Measurements from ENCODE around the gene RAB17. TPM values are rescaled to one million over a fixed set of nuclear protein-coding genes. Genes with fewer than 3 reads are reported as not detected.

The RAB17 gene
- total and polyA plus RNA-seq, 2 of the 4 experiments (the other 2 are of a cell fraction): 0.41 TPM; not detected in 1

DNA sequence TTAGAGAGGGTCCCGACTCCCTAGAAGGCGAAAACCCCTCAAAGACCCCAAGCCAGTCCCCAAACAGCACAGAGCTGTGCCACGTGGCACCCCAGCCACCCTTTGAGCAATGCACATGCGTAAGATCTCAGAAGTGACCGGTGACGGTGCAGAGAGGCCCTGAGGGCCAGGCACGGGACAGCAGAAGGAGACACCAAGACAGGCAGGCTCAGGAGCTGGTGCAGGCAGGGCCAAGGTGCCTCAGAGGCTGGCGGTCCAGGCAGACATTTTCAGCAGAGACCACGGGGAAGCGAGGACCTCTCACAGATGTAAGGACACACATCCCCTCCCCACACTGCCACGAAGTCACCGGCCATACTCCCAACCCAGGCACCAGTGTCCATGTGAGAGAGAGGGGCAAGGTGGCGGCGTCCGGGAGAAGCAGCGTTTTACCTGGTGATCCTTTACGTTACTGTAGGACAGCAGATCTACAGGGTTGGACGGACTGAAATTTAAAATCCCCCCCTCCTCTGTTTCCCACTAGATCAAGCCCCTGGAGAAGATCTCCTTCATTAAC, 2.0 kb upstream of the RAB17 start:
- Histone ChIP-seq H3K18ac (ENCODE audit: low read depth, low read length) (no peak overlapping the region), H3K4me3 (ENCODE audit: insufficient read depth, low read depth, low read length) (no peak overlapping the region), H2AK5ac (ENCODE audit: low read depth, low read length) (no peak overlapping the region), H3K27me3 (ENCODE audit: control insufficient read depth, insufficient read depth, low read length) (no peaks in the 10 kb centered on the region), H2AK9ac (replicated peaks; ENCODE audit: low read depth, low read length, poor library complexity) (no peak overlapping the region), H3K9ac (ENCODE audit: low read depth, low read length) (no peak overlapping the region), H2BK120ac (ENCODE audit: low read depth, low read length) (no peak overlapping the region), H2BK20ac (ENCODE audit: low read depth, low read length) (no peak overlapping the region), H2AFZ (replicated peaks; ENCODE audit: low read length, poor library complexity) (no peak overlapping the region), H2BK15ac (ENCODE audit: low read depth, low read length) (no peak overlapping the region), H4K91ac (ENCODE audit: insufficient read depth, low read depth, low read length) (no peak overlapping the region), H4K8ac (ENCODE audit: low read depth in 2 of 2, low read length in 2 of 2) (no peak overlapping the region), H4K5ac (ENCODE audit: low read depth, low read length) (no peak overlapping the region), H3K4me2 (ENCODE audit: low read depth, low read length) (no peak overlapping the region), H3K4ac (ENCODE audit: low read depth, low read length) (no peak overlapping the region), H3K4me1 (ENCODE audit: control insufficient read depth, insufficient read depth, low read length) (peaks cover 6% of the 10 kb centered on the region), H3K27ac (ENCODE audit: insufficient read depth, low read length) (no peak overlapping the region), H3K36me3 (ENCODE audit: control insufficient read depth, insufficient read depth, low read length) (no peaks in the 10 kb centered on the region), H3K23ac (ENCODE audit: low read depth, low read length) (no peak overlapping the region), H3K79me1 (ENCODE audit: low read depth in 1 of 2, low read length in 2 of 2) (no peaks in the 10 kb centered on the region), H3K9me1 (ENCODE audit: insufficient read depth, low read length) (no peaks in the 10 kb centered on the region), H3K56ac (ENCODE audit: extremely low read depth, insufficient read depth, low read length) (no peak overlapping the region), H3K14ac (replicated peaks; ENCODE audit: low read depth, low read length) (no peak overlapping the region), H2BK5ac (ENCODE audit: low read depth, low read length, poor library complexity, severe bottlenecking) (no peak overlapping the region), H4K20me1 (ENCODE audit: insufficient read depth, low read length) (no peaks in the 10 kb centered on the region), H3K9me3 (ENCODE audit: control insufficient read depth, insufficient read depth, low read length) (peaks cover 3% of the 10 kb centered on the region; the same call in 1 of the 2 replicates)
- POLR2A ChIA-PET (ENCODE audit: unreplicated experiment): interaction anchor here (0.6 kb wide), 1 partner anchor 11 kb away, joined by 6 read pairs; no protein-coding TSS in a partner anchor
- 100% methylated on average over 3 of the region's 18 CpGs; no CpG with 5 or more reads in 1 of the 2 experiments for WGBS, 2 experiments (ENCODE audit: extremely low coverage in 2 of 2, insufficient read length in 1 of 2)
- TF ChIP-seq, protein P1, sequence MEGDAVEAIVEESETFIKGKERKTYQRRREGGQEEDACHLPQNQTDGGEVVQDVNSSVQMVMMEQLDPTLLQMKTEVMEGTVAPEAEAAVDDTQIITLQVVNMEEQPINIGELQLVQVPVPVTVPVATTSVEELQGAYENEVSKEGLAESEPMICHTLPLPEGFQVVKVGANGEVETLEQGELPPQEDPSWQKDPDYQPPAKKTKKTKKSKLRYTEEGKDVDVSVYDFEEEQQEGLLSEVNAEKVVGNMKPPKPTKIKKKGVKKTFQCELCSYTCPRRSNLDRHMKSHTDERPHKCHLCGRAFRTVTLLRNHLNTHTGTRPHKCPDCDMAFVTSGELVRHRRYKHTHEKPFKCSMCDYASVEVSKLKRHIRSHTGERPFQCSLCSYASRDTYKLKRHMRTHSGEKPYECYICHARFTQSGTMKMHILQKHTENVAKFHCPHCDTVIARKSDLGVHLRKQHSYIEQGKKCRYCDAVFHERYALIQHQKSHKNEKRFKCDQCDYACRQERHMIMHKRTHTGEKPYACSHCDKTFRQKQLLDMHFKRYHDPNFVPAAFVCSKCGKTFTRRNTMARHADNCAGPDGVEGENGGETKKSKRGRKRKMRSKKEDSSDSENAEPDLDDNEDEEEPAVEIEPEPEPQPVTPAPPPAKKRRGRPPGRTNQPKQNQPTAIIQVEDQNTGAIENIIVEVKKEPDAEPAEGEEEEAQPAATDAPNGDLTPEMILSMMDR (conservative IDR thresholded peaks at IDR 0.05; ENCODE audit: low read depth, low read length): no peak
- TF ChIP-seq BHLHE40 (IDR thresholded peaks at IDR 0.05; ENCODE audit: low read depth, low read length): no peak
- TF ChIP-seq FOS (IDR thresholded peaks at IDR 0.05; ENCODE audit: low read depth, low read length): no peak
- TF ChIP-seq NFE2L2 (IDR thresholded peaks at IDR 0.05; ENCODE audit: low read depth, low read length): no peak
- TF ChIP-seq, protein P2, sequence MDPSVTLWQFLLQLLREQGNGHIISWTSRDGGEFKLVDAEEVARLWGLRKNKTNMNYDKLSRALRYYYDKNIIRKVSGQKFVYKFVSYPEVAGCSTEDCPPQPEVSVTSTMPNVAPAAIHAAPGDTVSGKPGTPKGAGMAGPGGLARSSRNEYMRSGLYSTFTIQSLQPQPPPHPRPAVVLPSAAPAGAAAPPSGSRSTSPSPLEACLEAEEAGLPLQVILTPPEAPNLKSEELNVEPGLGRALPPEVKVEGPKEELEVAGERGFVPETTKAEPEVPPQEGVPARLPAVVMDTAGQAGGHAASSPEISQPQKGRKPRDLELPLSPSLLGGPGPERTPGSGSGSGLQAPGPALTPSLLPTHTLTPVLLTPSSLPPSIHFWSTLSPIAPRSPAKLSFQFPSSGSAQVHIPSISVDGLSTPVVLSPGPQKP (IDR thresholded peaks at IDR 0.05; ENCODE audit: borderline replicate concordance, low read depth, low read length): no peak
- TF ChIP-seq RCOR1 (IDR thresholded peaks at IDR 0.05; ENCODE audit: insufficient replicate concordance, low read length): no peak
- no peak for TF ChIP-seq SMC3 (IDR thresholded peaks at IDR 0.05; ENCODE audit: low read depth, low read length)
- TF ChIP-seq, protein P3, sequence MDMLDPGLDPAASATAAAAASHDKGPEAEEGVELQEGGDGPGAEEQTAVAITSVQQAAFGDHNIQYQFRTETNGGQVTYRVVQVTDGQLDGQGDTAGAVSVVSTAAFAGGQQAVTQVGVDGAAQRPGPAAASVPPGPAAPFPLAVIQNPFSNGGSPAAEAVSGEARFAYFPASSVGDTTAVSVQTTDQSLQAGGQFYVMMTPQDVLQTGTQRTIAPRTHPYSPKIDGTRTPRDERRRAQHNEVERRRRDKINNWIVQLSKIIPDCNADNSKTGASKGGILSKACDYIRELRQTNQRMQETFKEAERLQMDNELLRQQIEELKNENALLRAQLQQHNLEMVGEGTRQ (IDR thresholded peaks at IDR 0.05; ENCODE audit: low read depth, low read length): no peak
- TF ChIP-seq MAFK (IDR thresholded peaks at IDR 0.05; ENCODE audit: low read depth, low read length): no peak
- BruUV-seq (replicated peaks): no TSS peak
- dilution Hi-C loops (cut with HindIII; ENCODE audit: low sequenced_read_pairs, unreplicated experiment) (no loop called here), intact Hi-C loops (cut with micrococcal nuclease) (no loop called here), in situ Hi-C loops (cut with MboI; ENCODE audit: low sequenced_read_pairs) (loop anchor here (5.0 kb wide), 1 partner anchor 150 kb away; no protein-coding TSS in a partner anchor)
- ATAC-seq (ENCODE audit: low read depth) (no peak), DNase-seq (no peak)
- CTCF ChIA-PET: interaction anchor here (1.5 kb wide), 1 partner anchor 152 kb away, joined by 7 read pairs; no protein-coding TSS in a partner anchor

All from IMR-90 (cell line).